RWPE2 (cell line): ENCODE data around the gene GABARAP.

Experiments
- ATAC-seq: fragments of 200-7000 bp; cut with Tn5 transposase; 3 replicates; pipeline ENCODE4 v1.9.1; 2021; ENCODE audit warnings: low read depth
- DNase-seq: peaks from one replicate; pipeline ENCODE4 v3.0.0-alpha.2; 2020; ENCODE audit warnings: low spot score
- H3K27ac ChIP-seq: fragments of 450-650 bp; 2 replicates; pipeline ENCODE4 v1.5.1; 2017; ENCODE audit warnings: mild to moderate bottlenecking; ENCODE audit not compliant: poor library complexity, severe bottlenecking
- H3K27me3 ChIP-seq: fragments of 250-450 bp; sonication (Bioruptor Pico); 2 replicates; pipeline ENCODE4 v1.5.1; 2021; ENCODE audit warnings: mild to moderate bottlenecking, moderate library complexity; ENCODE audit not compliant: insufficient read depth, poor library complexity, severe bottlenecking
- H3K36me3 ChIP-seq: fragments of 250-450 bp; sonication (Bioruptor Pico); 2 replicates; pipeline ENCODE4 v1.5.1; 2020; ENCODE audit warnings: low read depth, mild to moderate bottlenecking, moderate library complexity
- H3K4me1 ChIP-seq: fragments of 250-450 bp; sonication (Bioruptor Pico); 2 replicates; pipeline ENCODE4 v1.5.1; 2021; ENCODE audit warnings: mild to moderate bottlenecking, moderate library complexity; ENCODE audit not compliant: insufficient read depth, poor library complexity, severe bottlenecking
- H3K4me3 ChIP-seq: fragments of 250-450 bp; sonication (Bioruptor Pico); 2 replicates; pipeline ENCODE4 v1.5.1; 2021; ENCODE audit warnings: mild to moderate bottlenecking, moderate library complexity; ENCODE audit not compliant: severe bottlenecking
- H3K9me3 ChIP-seq: fragments of 250-450 bp; sonication (Bioruptor Pico); 2 replicates; pipeline ENCODE4 v1.5.1; 2021; ENCODE audit warnings: mild to moderate bottlenecking, moderate library complexity; ENCODE audit not compliant: severe bottlenecking
- CTCF ChIP-seq: fragments of 450-650 bp; IDR thresholded peaks from one replicate; pipeline ENCODE4 v1.5.1; 2017; ENCODE audit warnings: mild to moderate bottlenecking, moderate library complexity; ENCODE audit not compliant: poor library complexity, severe bottlenecking

Gene GABARAP

GRCh38 chr17:7229504-7229903 is 12.7 kb downstream of the GABARAP start:
- Histone ChIP-seq H3K27ac (no peak overlapping the region), H3K27me3 (no peaks in the 10 kb centered on the region), H3K4me1 (peaks cover 13% of the 10 kb centered on the region), H3K9me3 (no peaks in the 10 kb centered on the region), H3K4me3 (no peak overlapping the region), H3K36me3 (peaks cover 62% of the 10 kb centered on the region)
- TF ChIP-seq CTCF, result no peak
- DNase-seq, result no peak
- no peak for ATAC-seq

- Histone ChIP-seq H3K9me3 (no peaks in the 10 kb centered on the region), H3K36me3 (peaks cover 63% of the 10 kb centered on the region), H3K4me3 (no peak overlapping the region), H3K4me1 (peaks cover 13% of the 10 kb centered on the region), H3K27ac (peak overlapping the region; percentile 24), H3K27me3 (no peaks in the 10 kb centered on the region)
- no peak for TF ChIP-seq CTCF
- DNase-seq, result no peak
- ATAC-seq, result no peak
These were observed 13.3 kb downstream of the GABARAP start for GRCh38 chr17:7228920-7229319.

- peaks cover 5% of the 10 kb centered on the region for H3K4me1 ChIP-seq
- H3K27ac ChIP-seq, result no peak overlapping the region
- no peaks in the 10 kb centered on the region for H3K27me3 ChIP-seq
- ATAC-seq (no peak), DNase-seq (no peak)
- no peaks in the 10 kb centered on the region for H3K9me3 ChIP-seq
- TF ChIP-seq CTCF, result no peak
- H3K4me3 ChIP-seq, result no peak overlapping the region
- H3K36me3 ChIP-seq, result peaks cover 76% of the 10 kb centered on the region
These were observed 15.2 kb downstream of the GABARAP start for GRCh38 chr17:7226721-7227710.

- peaks cover 9% of the 10 kb centered on the region for H3K4me1 ChIP-seq
- no peaks in the 10 kb centered on the region for H3K27me3 ChIP-seq
- DNase-seq (no peak), ATAC-seq (no peak)
- peaks cover 86% of the 10 kb centered on the region for H3K36me3 ChIP-seq
- no peak overlapping the region for H3K27ac ChIP-seq
- no peak overlapping the region for H3K4me3 ChIP-seq
- no peak for TF ChIP-seq CTCF
- no peaks in the 10 kb centered on the region for H3K9me3 ChIP-seq
These were observed 16.4 kb downstream of the GABARAP start for GRCh38 chr17:7225711-7226331.
